Colonic mucosa (tissue), 4 donors: ENCODE results near the gene LRRC32. TPM values are rescaled to one million over a fixed set of nuclear protein-coding genes. Genes with fewer than 3 reads are reported as not detected.
"Not testable (repeated sequence)": the region's sequence is repeated elsewhere in the genome, so short reads cannot be mapped to it uniquely, and the experiment has no call there.

ENCODE experiments used
- DNase-seq: peaks from one replicate; pipeline ENCODE4 v3.0.0-alpha.2; 2020
- H3K27ac ChIP-seq: fragments of 200-600 bp; one replicate; pipeline ENCODE4 v1.8.0; 2021
- H3K27me3 ChIP-seq: fragments of 200-600 bp; one replicate; pipeline ENCODE4 v1.8.0; 2021
- H3K36me3 ChIP-seq: fragments of 200-600 bp; one replicate; pipeline ENCODE4 v1.8.0; 2021
- H3K4me1 ChIP-seq: fragments of 200-600 bp; one replicate; pipeline ENCODE4 v1.8.0; 2021; ENCODE audit warnings: mild to moderate bottlenecking
- H3K4me3 ChIP-seq: fragments of 200-600 bp; one replicate; pipeline ENCODE4 v1.8.0; 2021
- H3K9ac ChIP-seq, 2 donors: one replicate each; pipeline ENCODE4 v1.7.0; 2013; ENCODE audit warnings: control low read depth in 2 of 2, low read depth in 2 of 2, low read length in 2 of 2
- H3K9me3 ChIP-seq: fragments of 200-600 bp; one replicate; pipeline ENCODE4 v1.8.0; 2021
- CTCF ChIP-seq: fragments of 200-600 bp; IDR thresholded peaks from one replicate; pipeline ENCODE4 v1.8.0; 2022; ENCODE audit warnings: antibody characterized with exemption, mild to moderate bottlenecking
- intact Hi-C: fragments of 100-400 bp; cut with DNase I; formaldehyde crosslinking; loops from one replicate; pipeline ENCODE4 v1.14.1; 2022
- total RNA-seq, 2 donors: library from RNA; stranded (reverse); fragmentation: NEBNext Ultra II Directional in 1 of 2; extraction: Animal tissue kit (Norgen Biotek cat#: 25700) in 1 of 2; gene quantifications; one replicate each; pipeline ENCODE4 v1.2.1, GENCODE V29; 2021
- donor health status: healthy.
- donor health status: DM: no; HTN: no; CAD: no.
- donor health status: DM: no; HTN: no; CAD: no.

LRRC32 gene
- total RNA-seq, 2 donors from 2014 or later, result 5.9 to 26.8 TPM

GRCh38 chr11:76621868-76622267, 48.7 kb downstream of the LRRC32 start:
- H3K4me3 ChIP-seq, result no peak overlapping the region
- DNase-seq, result no peak
- H3K27me3 ChIP-seq, result no peaks in the 10 kb centered on the region
- no peak for TF ChIP-seq CTCF
- intact Hi-C loops, result no loop called here
- H3K36me3 ChIP-seq, result no peaks in the 10 kb centered on the region
- no peak overlapping the region for H3K9ac ChIP-seq
- H3K4me1 ChIP-seq, result no peaks in the 10 kb centered on the region
- H3K9me3 ChIP-seq, result no peaks in the 10 kb centered on the region
- H3K27ac ChIP-seq, result no peak overlapping the region

GRCh38 chr11:76621466-76621865, 49.1 kb downstream of the LRRC32 start:
- no peak for TF ChIP-seq CTCF
- intact Hi-C loops, result no loop called here
- no peak overlapping the region for H3K9ac ChIP-seq
- H3K27me3 ChIP-seq, result no peaks in the 10 kb centered on the region
- DNase-seq, result no peak
- no peak overlapping the region for H3K4me3 ChIP-seq
- no peaks in the 10 kb centered on the region for H3K9me3 ChIP-seq
- no peak overlapping the region for H3K27ac ChIP-seq
- H3K36me3 ChIP-seq, result no peaks in the 10 kb centered on the region
- H3K4me1 ChIP-seq, result no peaks in the 10 kb centered on the region

- H3K4me1 ChIP-seq, result no peaks in the 10 kb centered on the region
- no peaks in the 10 kb centered on the region for H3K27me3 ChIP-seq
- H3K27ac ChIP-seq, result no peak overlapping the region
- H3K9me3 ChIP-seq, result no peaks in the 10 kb centered on the region
- TF ChIP-seq CTCF, result no peak
- DNase-seq, result no peak
- no peak overlapping the region for H3K4me3 ChIP-seq
- no peaks in the 10 kb centered on the region for H3K36me3 ChIP-seq
- no peak overlapping the region for H3K9ac ChIP-seq
- intact Hi-C loops, result no loop called here
Observed at GRCh38 chr11:76620489-76620888, 50.1 kb downstream of the LRRC32 start.

- H3K27me3 ChIP-seq, H3K4me1 ChIP-seq, H3K27ac ChIP-seq, H3K36me3 ChIP-seq, H3K9me3 ChIP-seq, intact Hi-C loops, DNase-seq, H3K9ac ChIP-seq, H3K4me3 ChIP-seq: not testable (repeated sequence)
Observed at GRCh38 chr11:76619801-76620200, 50.7 kb downstream of the LRRC32 start.

GRCh38 chr11:76617553-76618265, 52.8 kb downstream of the LRRC32 start:
- no peak for DNase-seq
- TF ChIP-seq CTCF, result no peak
- H3K36me3 ChIP-seq, result no peaks in the 10 kb centered on the region
- H3K4me3 ChIP-seq, result no peak overlapping the region
- intact Hi-C loops, result no loop called here
- H3K4me1 ChIP-seq, result no peaks in the 10 kb centered on the region
- H3K27me3 ChIP-seq, result no peaks in the 10 kb centered on the region
- no peaks in the 10 kb centered on the region for H3K9me3 ChIP-seq
- no peak overlapping the region for H3K27ac ChIP-seq
- peak overlapping the region in 1 of 2 donors; percentile 5 for H3K9ac ChIP-seq

GRCh38 chr11:76616676-76617552, 53.6 kb downstream of the LRRC32 start:
- no peaks in the 10 kb centered on the region for H3K27me3 ChIP-seq
- H3K27ac ChIP-seq, result no peak overlapping the region
- H3K9me3 ChIP-seq, result no peaks in the 10 kb centered on the region
- intact Hi-C loops, result no loop called here
- TF ChIP-seq CTCF, result no peak
- no peak overlapping the region for H3K9ac ChIP-seq
- H3K4me1 ChIP-seq, result no peaks in the 10 kb centered on the region
- no peaks in the 10 kb centered on the region for H3K36me3 ChIP-seq
- DNase-seq, result no peak
- H3K4me3 ChIP-seq, result no peak overlapping the region
